H9 (cell line): Measurements from ENCODE around the gene ARID5A. TPM values are rescaled to one million over a fixed set of nuclear protein-coding genes. Genes with fewer than 3 reads are reported as not detected.

Experiments used
- DNase-seq: peaks from one replicate; pipeline ENCODE4 v3.0.0-alpha.2; 2017
- H2AFZ ChIP-seq: one replicate; pipeline ENCODE4 v1.6.1; 2013; ENCODE audit warnings: mild to moderate bottlenecking, low read length, control low read depth, moderate library complexity
- H2AK5ac ChIP-seq: 2 replicates; pipeline ENCODE4 v1.6.1; 2013; ENCODE audit warnings: low read length, control low read depth, mixed read lengths; ENCODE audit not compliant: insufficient read length
- H2BK120ac ChIP-seq: one replicate; pipeline ENCODE4 v1.6.1; 2013; ENCODE audit warnings: low read depth, mild to moderate bottlenecking, low read length, control low read depth, inconsistent platforms; ENCODE audit not compliant: poor library complexity, severe bottlenecking
- H2BK12ac ChIP-seq: 2 replicates; pipeline ENCODE4 v1.6.1; 2013; ENCODE audit warnings: low read length, control low read depth, mixed read lengths, low read depth; ENCODE audit not compliant: insufficient read length
- H2BK15ac ChIP-seq: 2 replicates; pipeline ENCODE4 v1.6.1; 2013; ENCODE audit warnings: low read depth, low read length, control low read depth
- H2BK20ac ChIP-seq: one replicate; pipeline ENCODE4 v1.6.1; 2013; ENCODE audit warnings: low read depth, mild to moderate bottlenecking, low read length, control low read depth, inconsistent platforms; ENCODE audit not compliant: poor library complexity, severe bottlenecking
- H2BK5ac ChIP-seq: 2 replicates; pipeline ENCODE4 v1.6.1; 2013; ENCODE audit warnings: low read length, control low read depth, mixed read lengths; ENCODE audit not compliant: insufficient read length
- H3K14ac ChIP-seq: 2 replicates; pipeline ENCODE4 v1.6.1; 2013; ENCODE audit warnings: low read length, control low read depth; ENCODE audit not compliant: insufficient read depth
- H3K18ac ChIP-seq: 2 replicates; pipeline ENCODE4 v1.6.1; 2013; ENCODE audit warnings: low read depth, mild to moderate bottlenecking, mixed read lengths, low read length, control low read depth; ENCODE audit not compliant: insufficient read length
- H3K23ac ChIP-seq: 2 replicates; pipeline ENCODE4 v1.6.1; 2013; ENCODE audit warnings: low read length, control low read depth, mixed read lengths, low read depth; ENCODE audit not compliant: insufficient read length
- H3K23me2 ChIP-seq: 2 replicates; pipeline ENCODE4 v1.6.1; 2013; ENCODE audit warnings: low read depth, mild to moderate bottlenecking, mixed read lengths, low read length, control low read depth; ENCODE audit not compliant: insufficient read length, poor library complexity, severe bottlenecking
- H3K27ac ChIP-seq: 2 replicates; pipeline ENCODE4 v1.5.1; 2013; ENCODE audit warnings: low read length, control low read depth, mixed read lengths, low read depth; ENCODE audit not compliant: insufficient read length
- H3K27me3 ChIP-seq: 2 replicates; pipeline ENCODE4 v1.6.1; 2013; ENCODE audit warnings: low read length, control low read depth, inconsistent platforms; ENCODE audit not compliant: insufficient read depth
- H3K4ac ChIP-seq: 2 replicates; pipeline ENCODE4 v1.6.1; 2013; ENCODE audit warnings: low read depth, mild to moderate bottlenecking, control low read depth, inconsistent platforms, low read length, moderate library complexity
- H3K4me1 ChIP-seq: 2 replicates; pipeline ENCODE4 v1.6.1; 2013; ENCODE audit warnings: low read length, control low read depth, inconsistent platforms; ENCODE audit not compliant: insufficient read depth
- H3K4me2 ChIP-seq: 2 replicates; pipeline ENCODE4 v1.6.1; 2013; ENCODE audit warnings: low read length, control low read depth, mixed read lengths; ENCODE audit not compliant: insufficient read length, insufficient read depth
- H3K56ac ChIP-seq: 2 replicates; pipeline ENCODE4 v1.6.1; 2013; ENCODE audit warnings: low read depth, mild to moderate bottlenecking, mixed read lengths, low read length, control low read depth; ENCODE audit not compliant: insufficient read length
- H3K79me1 ChIP-seq: 2 replicates; pipeline ENCODE4 v1.6.1; 2013; ENCODE audit warnings: low read depth, mild to moderate bottlenecking, moderate library complexity, low read length, control low read depth, inconsistent platforms; ENCODE audit not compliant: insufficient read depth, poor library complexity, severe bottlenecking
- H3K79me2 ChIP-seq: 2 replicates; pipeline ENCODE4 v1.6.1; 2013; ENCODE audit warnings: low read length, control low read depth, inconsistent platforms; ENCODE audit not compliant: insufficient read depth
- H3K9ac ChIP-seq: 2 replicates; pipeline ENCODE4 v1.6.1; 2013; ENCODE audit warnings: low read length, control low read depth, mixed read lengths; ENCODE audit not compliant: insufficient read length; ENCODE audit errors: extremely low read depth
- H3K9me3 ChIP-seq: one replicate; pipeline ENCODE4 v1.6.1; 2013; ENCODE audit warnings: low read depth, low read length, inconsistent platforms; ENCODE audit not compliant: control insufficient read depth
- H3T11ph ChIP-seq: one replicate; pipeline ENCODE4 v1.6.1; 2013; ENCODE audit warnings: mild to moderate bottlenecking, low read length, control low read depth, inconsistent platforms
- H4K20me1 ChIP-seq: one replicate; pipeline ENCODE4 v1.6.1; 2013; ENCODE audit not compliant: control insufficient read depth, insufficient read length, insufficient read depth
- H4K5ac ChIP-seq: 2 replicates; pipeline ENCODE4 v1.6.1; 2013; ENCODE audit warnings: low read depth, mild to moderate bottlenecking, mixed read lengths, low read length, control low read depth; ENCODE audit not compliant: insufficient read length
- H4K8ac ChIP-seq: replicated peaks from 2 replicates; pipeline ENCODE4 v1.6.1; 2013; ENCODE audit warnings: low read length, control low read depth, mixed read lengths, low read depth; ENCODE audit not compliant: insufficient read length
- H4K91ac ChIP-seq: 2 replicates; pipeline ENCODE4 v1.6.1; 2013; ENCODE audit warnings: low read depth, mild to moderate bottlenecking, moderate library complexity, mixed read lengths, low read length, control low read depth; ENCODE audit not compliant: insufficient read length
- H3K27ac Mint-ChIP-seq, 3 experiments: 2 replicates in 2 of 3; 3 replicates in 1 of 3; pipeline ENCODE4 v1.8.0; 2020 to 2021; ENCODE audit warnings: mixed read lengths in 3 of 3, mild to moderate bottlenecking in 1 of 3, moderate library complexity in 1 of 3
- H3K27me3 Mint-ChIP-seq: 2 replicates; pipeline ENCODE4 v1.8.0; 2021; ENCODE audit warnings: low read depth, mild to moderate bottlenecking, moderate library complexity, mixed read lengths
- H3K36me3 Mint-ChIP-seq, 3 experiments: 2 replicates in 2 of 3; 3 replicates in 1 of 3; pipeline ENCODE4 v1.8.0; 2020 to 2021; ENCODE audit warnings: low read depth in 3 of 3, mixed read lengths in 3 of 3; ENCODE audit not compliant: insufficient read depth in 1 of 3
- H3K4me1 Mint-ChIP-seq, 2 experiments: 2 replicates each; pipeline ENCODE4 v1.8.0; 2020; ENCODE audit warnings: mixed read lengths in 2 of 2
- H3K4me3 Mint-ChIP-seq, 2 experiments: 2 replicates in 1 of 2; 3 replicates in 1 of 2; pipeline ENCODE4 v1.8.0; 2020 to 2021; ENCODE audit warnings: mild to moderate bottlenecking in 2 of 2, mixed read lengths in 2 of 2, moderate library complexity in 1 of 2
- H3K9me3 Mint-ChIP-seq, 2 experiments: 2 replicates in 1 of 2; 3 replicates in 1 of 2; pipeline ENCODE4 v1.8.0; 2020; ENCODE audit warnings: mild to moderate bottlenecking in 2 of 2, mixed read lengths in 2 of 2, moderate library complexity in 1 of 2
- WGBS: extraction: QIAGEN DNeasy Blood & Tissue Kit; methylation state at CpG from one replicate; pipeline ENCODE4 v1.1.7; 2013; ENCODE audit warnings: missing lambda C conversion rate, low lambda C conversion rate, mixed read lengths; ENCODE audit not compliant: insufficient read length; ENCODE audit errors: extremely low coverage; 5-methylcytosine and 5-hydroxymethylcytosine counted together
- total RNA-seq: library from RNA; stranded (reverse); gene quantifications from 2 replicates; pipeline ENCODE4 v1.2.1, GENCODE V29; 2021
- TF ChIP-seq, protein P1 (sequence below): fragments of 200-600 bp; sonication (generic); conservative IDR thresholded peaks from 3 replicates; pipeline ENCODE4 v1.8.0; 2021; ENCODE audit warnings: antibody characterized with exemption, mild to moderate bottlenecking

ARID5A gene
- total RNA-seq, 1 experiment from 2014 or later, result 4.5 TPM

DNA sequence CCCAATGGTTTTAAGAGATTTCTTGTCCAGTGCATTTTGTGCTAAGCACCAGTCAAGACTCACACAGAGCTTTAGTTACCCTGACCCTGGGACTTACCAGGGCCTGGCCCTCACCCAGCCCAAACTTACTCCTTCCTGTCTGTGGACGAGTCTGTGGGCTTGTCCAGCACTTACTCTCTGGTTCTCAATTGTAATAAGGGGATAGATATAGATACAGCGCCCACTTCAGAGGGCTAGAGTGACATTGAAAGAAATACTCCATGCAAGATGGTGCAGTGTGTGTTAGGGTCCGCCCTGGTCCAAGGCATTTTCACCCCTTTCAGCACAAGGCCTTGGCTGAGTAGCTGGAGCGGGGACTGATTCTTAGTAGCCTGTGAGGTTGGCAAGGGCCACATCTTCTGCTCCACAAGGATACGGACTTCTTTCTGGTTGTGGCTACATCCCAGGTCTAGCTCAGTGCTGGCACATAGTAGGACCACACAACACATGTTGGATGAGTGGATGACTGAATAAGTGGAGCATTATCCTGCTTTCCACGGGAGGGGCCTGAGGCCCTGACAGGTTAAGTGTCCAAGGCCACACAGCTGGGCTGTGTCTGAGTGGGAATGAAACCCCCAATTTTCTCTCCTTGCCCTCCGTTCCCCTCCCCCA lies 3.8 kb upstream of the ARID5A start:
- H3K27ac Mint-ChIP-seq, result no peak overlapping the region
- peaks cover 3% of the 10 kb centered on the region; the same call in 1 of the 2 replicates for H3K4me1 ChIP-seq

More for the DNA sequence above, 3.8 kb upstream of the ARID5A start:
- no peak overlapping the region for H3K9ac ChIP-seq
- no peak overlapping the region for H2BK5ac ChIP-seq
- H3K4me3 Mint-ChIP-seq, result no peak overlapping the region
- no peaks in the 10 kb centered on the region for H3K79me1 ChIP-seq
- no CpG with 5 or more reads among the region's 7 CpGs for WGBS
- no peak overlapping the region for H3K56ac ChIP-seq
- peaks cover 14 to 26% of the 10 kb centered on the region in 2 experiments for H3K4me1 Mint-ChIP-seq
- H2BK12ac ChIP-seq, result no peak overlapping the region
- no peak overlapping the region for H4K5ac ChIP-seq
- H3K27ac ChIP-seq, result no peak overlapping the region
- H3K4ac ChIP-seq, result no peak overlapping the region
- no peak overlapping the region for H3K4me2 ChIP-seq
- H3K14ac ChIP-seq, result no peak overlapping the region
- no peak overlapping the region for H2AK5ac ChIP-seq
- peaks cover 54% of the 10 kb centered on the region for H3K27me3 Mint-ChIP-seq
- H2BK15ac ChIP-seq, result no peak overlapping the region
- H2BK120ac ChIP-seq, result no peak overlapping the region
- no peak overlapping the region for H3K18ac ChIP-seq
- no peaks in the 10 kb centered on the region for H3K79me2 ChIP-seq
- H4K8ac ChIP-seq, result no peak overlapping the region
- no peak overlapping the region for H3K23ac ChIP-seq
- H2BK20ac ChIP-seq, result no peak overlapping the region
- no peak overlapping the region for H2AFZ ChIP-seq
- H3K9me3 ChIP-seq, result no peaks in the 10 kb centered on the region
- H3T11ph ChIP-seq, result no peak overlapping the region
- H3K23me2 ChIP-seq, result peaks cover 10% of the 10 kb centered on the region
- H3K36me3 Mint-ChIP-seq, result no peaks in the 10 kb centered on the region
- H3K27me3 ChIP-seq, result peaks cover 5% of the 10 kb centered on the region; the same call in 1 of the 2 replicates
- TF ChIP-seq, protein P1, sequence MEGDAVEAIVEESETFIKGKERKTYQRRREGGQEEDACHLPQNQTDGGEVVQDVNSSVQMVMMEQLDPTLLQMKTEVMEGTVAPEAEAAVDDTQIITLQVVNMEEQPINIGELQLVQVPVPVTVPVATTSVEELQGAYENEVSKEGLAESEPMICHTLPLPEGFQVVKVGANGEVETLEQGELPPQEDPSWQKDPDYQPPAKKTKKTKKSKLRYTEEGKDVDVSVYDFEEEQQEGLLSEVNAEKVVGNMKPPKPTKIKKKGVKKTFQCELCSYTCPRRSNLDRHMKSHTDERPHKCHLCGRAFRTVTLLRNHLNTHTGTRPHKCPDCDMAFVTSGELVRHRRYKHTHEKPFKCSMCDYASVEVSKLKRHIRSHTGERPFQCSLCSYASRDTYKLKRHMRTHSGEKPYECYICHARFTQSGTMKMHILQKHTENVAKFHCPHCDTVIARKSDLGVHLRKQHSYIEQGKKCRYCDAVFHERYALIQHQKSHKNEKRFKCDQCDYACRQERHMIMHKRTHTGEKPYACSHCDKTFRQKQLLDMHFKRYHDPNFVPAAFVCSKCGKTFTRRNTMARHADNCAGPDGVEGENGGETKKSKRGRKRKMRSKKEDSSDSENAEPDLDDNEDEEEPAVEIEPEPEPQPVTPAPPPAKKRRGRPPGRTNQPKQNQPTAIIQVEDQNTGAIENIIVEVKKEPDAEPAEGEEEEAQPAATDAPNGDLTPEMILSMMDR, result no peak
- no peak for DNase-seq
- H3K9me3 Mint-ChIP-seq, result no peaks in the 10 kb centered on the region
- H4K20me1 ChIP-seq, result no peaks in the 10 kb centered on the region
- no peak overlapping the region for H4K91ac ChIP-seq
